NOMO-1 treated with dmso at 0.1 percent for 144 hours (cell line): ENCODE data around the gene MMRN2.
"Not testable (repeated sequence)": the region's sequence is repeated elsewhere in the genome, so short reads cannot be mapped to it uniquely, and the experiment has no call there.

Experiments
- DNase-seq: peaks from one replicate; lab custom pipeline; 2025; ENCODE audit not compliant: unreplicated experiment; lab: John Stamatoyannopoulos, UW

The MMRN2 gene

GRCh38 chr10:86941426-86941825, 16.0 kb downstream of the MMRN2 start:
- no peak for DNase-seq

- DNase-seq, result no peak
Measured at GRCh38 chr10:86940677-86941076, 16.7 kb downstream of the MMRN2 start.

- DNase-seq, result not testable (repeated sequence)
Measured at GRCh38 chr10:86940076-86940475, 17.3 kb downstream of the MMRN2 start.

GRCh38 chr10:86938260-86938659, 19.2 kb downstream of the MMRN2 start:
- no peak for DNase-seq

- DNase-seq, result no peak
Measured at GRCh38 chr10:86937502-86938154, 19.8 kb downstream of the MMRN2 start.

GRCh38 chr10:86936661-86937501, 20.5 kb downstream of the MMRN2 start:
- DNase-seq, result no peak

- DNase-seq, result not testable (repeated sequence)
Measured at GRCh38 chr10:86934162-86934711, 23.2 kb downstream of the MMRN2 start.

GRCh38 chr10:86932674-86933073, 24.7 kb downstream of the MMRN2 start:
- DNase-seq, result no peak

- no peak for DNase-seq
Measured at GRCh38 chr10:86931872-86932271, 25.5 kb downstream of the MMRN2 start.

- no peak for DNase-seq
Measured at GRCh38 chr10:86929468-86930380, 27.7 kb downstream of the MMRN2 start.

- DNase-seq, result no peak
Measured at GRCh38 chr10:86922553-86922961, 34.9 kb downstream of the MMRN2 start.

- DNase-seq, result no peak
Measured at GRCh38 chr10:86918022-86918471, 39.4 kb downstream of the MMRN2 start.

GRCh38 chr10:86914734-86915133, 42.7 kb downstream of the MMRN2 start:
- DNase-seq, result no peak

GRCh38 chr10:86905429-86905828, 52.0 kb downstream of the MMRN2 start:
- DNase-seq, result no peak

GRCh38 chr10:86904600-86904999, 52.8 kb downstream of the MMRN2 start:
- no peak for DNase-seq

- DNase-seq, result no peak
Measured at GRCh38 chr10:86900955-86901354, 56.5 kb downstream of the MMRN2 start.

GRCh38 chr10:86899670-86900276, 57.6 kb downstream of the MMRN2 start:
- DNase-seq, result no peak

- DNase-seq, result no peak
Measured at GRCh38 chr10:86899132-86899531, 58.3 kb downstream of the MMRN2 start.

GRCh38 chr10:86898511-86898910, 58.9 kb downstream of the MMRN2 start:
- no peak for DNase-seq

GRCh38 chr10:86889997-86890396, 67.4 kb downstream of the MMRN2 start:
- no peak for DNase-seq
